ENCODE results near the gene PCDHB10. TPM values are rescaled to one million over a fixed set of nuclear protein-coding genes. Genes with fewer than 3 reads are reported as not detected.
"Not testable (repeated sequence)": the region's sequence is repeated elsewhere in the genome, so short reads cannot be mapped to it uniquely, and the experiment has no call there.

The PCDHB10 gene
- total RNA-seq, 1 experiment from 2014 or later: not detected

- no peak for TF ChIP-seq EGR1 (IDR thresholded peaks at IDR 0.05; ENCODE audit: low read depth)
- TF ChIP-seq MAX (IDR thresholded peaks at IDR 0.05): no peak
- TF ChIP-seq FOSL1 (IDR thresholded peaks at IDR 0.05; ENCODE audit: low read depth): no peak
- TF ChIP-seq JUND (IDR thresholded peaks at IDR 0.05): no peak
- no peak for TF ChIP-seq POLR2A (IDR thresholded peaks at IDR 0.05; ENCODE audit: borderline replicate concordance, extremely low read depth, insufficient read depth, insufficient read length)
- no peak for TF ChIP-seq ZFX (IDR thresholded peaks at IDR 0.05)
- TF ChIP-seq RAD21 (IDR thresholded peaks at IDR 0.05; ENCODE audit: low read depth): peak; percentile 52
- no peak for TF ChIP-seq CBX3 (IDR thresholded peaks at IDR 0.05; ENCODE audit: low read depth)
- no peak for TF ChIP-seq TCF7L2 (IDR thresholded peaks at IDR 0.05; ENCODE audit: borderline replicate concordance, extremely low read depth, insufficient read depth, insufficient read length)
- TF ChIP-seq CTCF (IDR thresholded peaks at IDR 0.05 in 2 of 3, conservative IDR thresholded peaks at IDR 0.05 in 1 of 3; ENCODE audit: borderline replicate concordance in 1 of 3, insufficient read depth in 1 of 3, low read depth in 2 of 3, low read length in 2 of 3): peak; percentile 44 to 78 (median 59); a peak in 5 of 6 replicates
- TF ChIP-seq YY1 (IDR thresholded peaks at IDR 0.05; ENCODE audit: extremely low read depth, insufficient replicate concordance, low read depth, low read length): no peak
- TF ChIP-seq ZNF274 (IDR thresholded peaks at IDR 0.05; ENCODE audit: low read depth, low read length): no peak
- TF ChIP-seq SP1 (IDR thresholded peaks at IDR 0.05; ENCODE audit: low read depth): no peak
- TF ChIP-seq EZH2 (IDR thresholded peaks at IDR 0.05): no peak
- no peak for TF ChIP-seq SIN3A (IDR thresholded peaks at IDR 0.05; ENCODE audit: low read depth)
- TF ChIP-seq ZBTB33 (IDR thresholded peaks at IDR 0.05; ENCODE audit: extremely low read depth, insufficient replicate concordance, low read length): no peak
- DNase-seq (ENCODE audit: low read depth, low spot score) (peak; percentile 6), ATAC-seq (no peak)
- Histone ChIP-seq H3K9me2 (ENCODE audit: insufficient read depth) (no peaks in the 10 kb centered on the region), H3K27ac (ENCODE audit: low read depth, low read length) (no peak within 1 kb of the TSS), H3K4me1 (ENCODE audit: control insufficient read depth in 1 of 2, insufficient read depth in 2 of 2, low read length in 2 of 2) (no peaks in the 10 kb centered on the region), H4K20me1 (ENCODE audit: insufficient read depth) (no peaks in the 10 kb centered on the region), H3K4me2 (ENCODE audit: low read length) (no peak within 1 kb of the TSS), H3K79me2 (ENCODE audit: insufficient read depth, low read length) (no peaks in the 10 kb centered on the region), H3K9ac (ENCODE audit: low read length) (no peak within 1 kb of the TSS), H2AFZ (ENCODE audit: low read depth, low read length, poor library complexity, severe bottlenecking) (no peak within 1 kb of the TSS), H3K27me3 (ENCODE audit: insufficient read depth, low read length) (no peaks in the 10 kb centered on the region), H3K36me3 (ENCODE audit: control insufficient read depth in 1 of 2, insufficient read depth in 2 of 2, low read length in 2 of 2) (no peaks in the 10 kb centered on the region), H3K9me3 (ENCODE audit: control insufficient read depth in 1 of 2, insufficient read depth in 1 of 2, low read depth in 1 of 2, low read length in 2 of 2) (no peaks in the 10 kb centered on the region), H3K4me3 (replicated peaks in 1 of 2; ENCODE audit: low read depth in 1 of 2, low read length in 2 of 2) (no peak within 1 kb of the TSS)
- intact Hi-C loops (cut with micrococcal nuclease): no loop called here
- RAD21 ChIA-PET (ENCODE audit: low non-redundant PET in 1 of 2, low total read pairs in 2 of 2, uncharacterized antibody in 2 of 2, unreplicated experiment in 2 of 2): no interaction called here
- CTCF ChIA-PET: interaction anchor here (0.6 to 1.4 kb wide), 4 partner anchors 10 to 981 kb away, joined by 3 to 5 read pairs (median 4); no protein-coding TSS in a partner anchor
- no TSS peak for BruUV-seq (replicated peaks)
- POLR2A ChIA-PET: no interaction called here
These were observed 5.1 kb upstream of the PCDHB10 start, which contains the start of gene PCDHB9 for GRCh38 chr5:141186897-141187512. TSS of gene PCDHB9 (plus strand) at chr5:141187161. CDS start at chr5:141187319, 158 bp downstream.

- H4K20me1 ChIP-seq (ENCODE audit: insufficient read depth); H3K9me3 ChIP-seq (ENCODE audit: control insufficient read depth in 1 of 2, insufficient read depth in 1 of 2, low read depth in 1 of 2, low read length in 2 of 2); H3K4me1 ChIP-seq (ENCODE audit: control insufficient read depth in 1 of 2, insufficient read depth in 2 of 2, low read length in 2 of 2); H3K36me3 ChIP-seq (ENCODE audit: control insufficient read depth in 1 of 2, insufficient read depth in 2 of 2, low read length in 2 of 2); H3K9me2 ChIP-seq (ENCODE audit: insufficient read depth); RAD21 ChIA-PET (ENCODE audit: low non-redundant PET in 1 of 2, low total read pairs in 2 of 2, uncharacterized antibody in 2 of 2, unreplicated experiment in 2 of 2); H2AFZ ChIP-seq (ENCODE audit: low read depth, low read length, poor library complexity, severe bottlenecking); H3K4me3 ChIP-seq (replicated peaks in 1 of 2; ENCODE audit: low read depth in 1 of 2, low read length in 2 of 2); H3K4me2 ChIP-seq (ENCODE audit: low read length); BruUV-seq (replicated peaks); H3K27ac ChIP-seq (ENCODE audit: low read depth, low read length); H3K79me2 ChIP-seq (ENCODE audit: insufficient read depth, low read length); DNase-seq (ENCODE audit: low read depth, low spot score); ATAC-seq; intact Hi-C loops (cut with micrococcal nuclease); H3K9ac ChIP-seq (ENCODE audit: low read length); POLR2A ChIA-PET; H3K27me3 ChIP-seq (ENCODE audit: insufficient read depth, low read length); CTCF ChIA-PET: not testable (repeated sequence)
These were observed 3.5 kb upstream of the PCDHB10 start for GRCh38 chr5:141188682-141189081.

Measured in HCT116 (cell line).